ENCODE data around the gene COQ8B.

DNA sequence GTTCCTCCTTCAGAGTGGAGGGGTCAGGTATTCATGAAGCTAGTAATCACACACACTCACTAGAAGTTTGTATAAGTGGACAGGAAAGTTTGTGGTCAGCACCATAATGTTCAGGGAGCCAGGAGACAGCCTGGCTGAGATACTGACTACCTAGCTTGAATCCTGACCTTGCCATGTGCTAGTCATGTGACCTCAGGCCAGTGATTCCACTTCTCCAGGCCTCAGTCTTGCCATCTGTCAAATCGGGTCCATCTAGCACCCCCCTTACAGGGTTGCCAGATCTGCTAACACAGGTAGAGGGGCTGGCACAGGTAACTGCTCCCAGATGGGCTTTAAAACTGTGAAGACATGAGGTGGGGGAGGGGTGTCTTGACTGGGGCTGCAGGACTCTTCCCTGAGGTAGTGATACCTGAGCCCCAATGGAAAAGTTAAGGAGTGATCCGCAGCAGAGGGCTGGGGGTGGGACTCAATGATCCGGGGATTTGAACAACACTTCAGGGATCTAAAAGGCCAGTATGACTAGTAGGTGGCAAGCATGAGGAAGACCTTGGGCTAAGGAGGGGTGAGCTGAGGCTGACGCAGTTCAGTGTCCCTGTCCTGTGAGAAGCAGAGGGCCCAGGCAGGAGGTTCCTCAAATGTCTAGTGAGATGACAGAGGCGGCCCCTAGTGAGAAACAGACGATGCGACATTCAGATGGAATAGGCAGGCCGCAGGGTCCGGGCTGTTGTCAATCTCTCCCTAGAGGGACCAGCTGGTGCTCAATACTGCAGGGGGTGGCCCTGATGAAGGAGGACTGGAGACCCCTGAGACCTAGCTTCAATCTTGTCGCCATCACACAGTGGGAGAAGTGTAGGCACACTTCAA is 25.1 kb upstream of the COQ8B start:
- TF ChIP-seq, protein P1, sequence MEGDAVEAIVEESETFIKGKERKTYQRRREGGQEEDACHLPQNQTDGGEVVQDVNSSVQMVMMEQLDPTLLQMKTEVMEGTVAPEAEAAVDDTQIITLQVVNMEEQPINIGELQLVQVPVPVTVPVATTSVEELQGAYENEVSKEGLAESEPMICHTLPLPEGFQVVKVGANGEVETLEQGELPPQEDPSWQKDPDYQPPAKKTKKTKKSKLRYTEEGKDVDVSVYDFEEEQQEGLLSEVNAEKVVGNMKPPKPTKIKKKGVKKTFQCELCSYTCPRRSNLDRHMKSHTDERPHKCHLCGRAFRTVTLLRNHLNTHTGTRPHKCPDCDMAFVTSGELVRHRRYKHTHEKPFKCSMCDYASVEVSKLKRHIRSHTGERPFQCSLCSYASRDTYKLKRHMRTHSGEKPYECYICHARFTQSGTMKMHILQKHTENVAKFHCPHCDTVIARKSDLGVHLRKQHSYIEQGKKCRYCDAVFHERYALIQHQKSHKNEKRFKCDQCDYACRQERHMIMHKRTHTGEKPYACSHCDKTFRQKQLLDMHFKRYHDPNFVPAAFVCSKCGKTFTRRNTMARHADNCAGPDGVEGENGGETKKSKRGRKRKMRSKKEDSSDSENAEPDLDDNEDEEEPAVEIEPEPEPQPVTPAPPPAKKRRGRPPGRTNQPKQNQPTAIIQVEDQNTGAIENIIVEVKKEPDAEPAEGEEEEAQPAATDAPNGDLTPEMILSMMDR (conservative IDR thresholded peaks at IDR 0.05), result no peak
- TF ChIP-seq ZFX (IDR thresholded peaks at IDR 0.05), result no peak

Measured in C4-2B (cell line).